Amniotic stem cell (primary cell): ENCODE data around the gene MMP19.

Experiments used
- DNase-seq: peaks from one replicate; lab custom pipeline; 2025; lab: John Stamatoyannopoulos, UW

The MMP19 gene

GRCh38 chr12:55814257-55814656, 28.5 kb downstream of the MMP19 start:
- no peak for DNase-seq

GRCh38 chr12:55812088-55812487, 30.6 kb downstream of the MMP19 start:
- no peak for DNase-seq

- DNase-seq, result no peak
Measured at GRCh38 chr12:55809274-55809673, 33.5 kb downstream of the MMP19 start.

- DNase-seq, result no peak
Measured at GRCh38 chr12:55806982-55807381, 35.8 kb downstream of the MMP19 start.

GRCh38 chr12:55797550-55797949, 45.2 kb downstream of the MMP19 start:
- no peak for DNase-seq

- no peak for DNase-seq
Measured at GRCh38 chr12:55797068-55797467, 45.7 kb downstream of the MMP19 start.

GRCh38 chr12:55795950-55796349, 46.8 kb downstream of the MMP19 start:
- no peak for DNase-seq

GRCh38 chr12:55789893-55790292, 52.8 kb downstream of the MMP19 start:
- DNase-seq, result no peak

GRCh38 chr12:55789171-55789570, 53.6 kb downstream of the MMP19 start:
- DNase-seq, result no peak

- DNase-seq, result no peak
Measured at GRCh38 chr12:55788546-55788945, 54.2 kb downstream of the MMP19 start.
